ENCODE measurements around the gene AGPAT4. TPM values are rescaled to one million over a fixed set of nuclear protein-coding genes. Genes with fewer than 3 reads are reported as not detected.
"Not testable (repeated sequence)": the region's sequence is repeated elsewhere in the genome, so short reads cannot be mapped to it uniquely, and the experiment has no call there.

The AGPAT4 gene
- total RNA-seq, 1 donor from 2014 or later = 19.7 TPM

- Histone ChIP-seq H3K4me1 (peaks cover 41% of the 10 kb centered on the region), H3K27me3 (ENCODE audit: low read depth) (no peaks in the 10 kb centered on the region), H3K27ac (no peak overlapping the region), H3K36me3 (no peaks in the 10 kb centered on the region), H3K9me3 (no peaks in the 10 kb centered on the region), H3K4me3 (no peak overlapping the region)
- DNase-seq (no peak), ATAC-seq (no peak)
- intact Hi-C loops (cut with DNase I) = no loop called here
- TF ChIP-seq CTCF (IDR thresholded peaks at IDR 0.05) = no peak
Measured at GRCh38 chr6:161227004-161227960, 46.6 kb downstream of the AGPAT4 start.

- no peak for DNase-seq
- intact Hi-C loops (cut with DNase I) = no loop called here
- peak; percentile 46 to 49 for ATAC-seq
Measured at GRCh38 chr6:161226009-161226964, 47.6 kb downstream of the AGPAT4 start.

GRCh38 chr6:161225681-161226008 is 48.2 kb downstream of the AGPAT4 start:
- DNase-seq (no peak), ATAC-seq (no peak)
- H3K36me3 ChIP-seq = no peaks in the 10 kb centered on the region
- peaks cover 41% of the 10 kb centered on the region for H3K4me1 ChIP-seq
- intact Hi-C loops (cut with DNase I) = no loop called here
- TF ChIP-seq CTCF (IDR thresholded peaks at IDR 0.05) = no peak
- no peaks in the 10 kb centered on the region for H3K27me3 ChIP-seq (ENCODE audit: low read depth)
- no peaks in the 10 kb centered on the region for H3K9me3 ChIP-seq
- no peak overlapping the region for H3K27ac ChIP-seq
- H3K4me3 ChIP-seq = no peak overlapping the region

More at GRCh38 chr6:161226009-161226964, 47.6 kb downstream of the AGPAT4 start:
- no peak for TF ChIP-seq CTCF (IDR thresholded peaks at IDR 0.05)
- H3K9me3 ChIP-seq = no peaks in the 10 kb centered on the region
- H3K4me1 ChIP-seq = peaks cover 41% of the 10 kb centered on the region
- H3K36me3 ChIP-seq = no peaks in the 10 kb centered on the region
- H3K27me3 ChIP-seq (ENCODE audit: low read depth) = no peaks in the 10 kb centered on the region
- no peak overlapping the region for H3K4me3 ChIP-seq
- no peak overlapping the region for H3K27ac ChIP-seq

- H3K27ac ChIP-seq; intact Hi-C loops (cut with DNase I); DNase-seq; ATAC-seq; H3K27me3 ChIP-seq (ENCODE audit: low read depth); H3K9me3 ChIP-seq; H3K36me3 ChIP-seq; H3K4me3 ChIP-seq: not testable (repeated sequence)
- H3K4me1 ChIP-seq = peaks cover 41% of the 10 kb centered on the region
Measured at GRCh38 chr6:161224951-161225680, 48.7 kb downstream of the AGPAT4 start.

- no peak for ATAC-seq
- no peaks in the 10 kb centered on the region for H3K36me3 ChIP-seq
- intact Hi-C loops (cut with DNase I) = no loop called here
- TF ChIP-seq CTCF (IDR thresholded peaks at IDR 0.05) = no peak
- no peaks in the 10 kb centered on the region for H3K9me3 ChIP-seq
- peaks cover 30% of the 10 kb centered on the region for H3K4me1 ChIP-seq
- H3K27me3 ChIP-seq (ENCODE audit: low read depth) = no peaks in the 10 kb centered on the region
- no peak overlapping the region for H3K27ac ChIP-seq
- DNase-seq = no peak
- no peak overlapping the region for H3K4me3 ChIP-seq
Measured at GRCh38 chr6:161223646-161224045, 50.2 kb downstream of the AGPAT4 start.
